HepG2 (cell line): ENCODE measurements around the gene PEF1. TPM values are rescaled to one million over a fixed set of nuclear protein-coding genes. Genes with fewer than 3 reads are reported as not detected.
A peak's percentile ranks its signal among the peaks of the same experiment; 100 is the strongest.

Source experiments
- FOXP1 ChIP-seq, 2 experiments: fragments of 450-650 bp in 1 of 2; IDR thresholded peaks; 2 replicates each; pipeline ENCODE4 v1.6.1; 2017 to 2018; ENCODE audit warnings: antibody characterized with exemption in 1 of 2
- MAFF ChIP-seq: IDR thresholded peaks from 2 replicates; pipeline ENCODE4 v1.6.1; 2011; ENCODE audit warnings: low read depth, low read length, improper control_type of control experiment
- MNT ChIP-seq: fragments of 450-650 bp; IDR thresholded peaks from 2 replicates; pipeline ENCODE4 v1.6.1; 2016
- PAXIP1 ChIP-seq: sonication (generic); formaldehyde crosslinking; conservative IDR thresholded peaks from 2 replicates; pipeline ENCODE4 v1.4.0; 2020; ENCODE audit warnings: mild to moderate bottlenecking, missing genetic modification reagents, moderate library complexity
- REXO4 ChIP-seq: sonication (generic); formaldehyde crosslinking; IDR thresholded peaks from 2 replicates; pipeline ENCODE4 v1.8.0; 2022; ENCODE audit warnings: missing genetic modification reagents, mild to moderate bottlenecking, borderline replicate concordance
- TCF12 ChIP-seq, 2 experiments: fragments of 450-650 bp in 1 of 2; sonication (generic) in 1 of 2; formaldehyde crosslinking in 1 of 2; IDR thresholded peaks; 2 replicates each; pipeline versions ENCODE4 v1.6.1 to v1.8.0; 2017 to 2022; ENCODE audit warnings: antibody characterized with exemption in 1 of 2, mild to moderate bottlenecking in 1 of 2, missing genetic modification reagents in 1 of 2, moderate library complexity in 1 of 2
- ZNF296 ChIP-seq: sonication (generic); formaldehyde crosslinking; conservative IDR thresholded peaks from 2 replicates; pipeline ENCODE4 v1.5.0; 2020; ENCODE audit warnings: mild to moderate bottlenecking, missing genetic modification reagents
- ZNF644 ChIP-seq: IDR thresholded peaks from 2 replicates; pipeline ENCODE4 v1.6.1; 2016; ENCODE audit warnings: low read depth
- ZSCAN21 ChIP-seq: sonication (generic); formaldehyde crosslinking; IDR thresholded peaks from 2 replicates; pipeline ENCODE4 v1.8.0; 2022; ENCODE audit warnings: mild to moderate bottlenecking, missing genetic modification reagents, moderate library complexity, borderline replicate concordance
- polyA plus RNA-seq, 8 experiments: library from polyadenylated mRNA; depleted of rRNA in 3 of 8; stranded (reverse) in 7 of 8; unstranded in 1 of 8; fragments of >200 nt; fragmentation: Illumina TruSeq in 4 of 8; extraction: Trizol in 4 of 8; gene quantifications; 2 replicates each; pipeline versions ENCODE4 v1.2.1 to v1.2.3, GENCODE V29; 2011 to 2016; ENCODE audit warnings: low read depth in 4 of 8, missing spikeins in 1 of 8, mixed read lengths in 1 of 8; ENCODE audit not compliant: insufficient read depth in 1 of 8
- total RNA-seq, 5 experiments: library from RNA; depleted of rRNA; stranded (reverse); fragments of >200 nt; fragmentation: Illumina TruSeq; extraction: Trizol; gene quantifications; 2 replicates each; pipeline ENCODE4 v1.2.3, GENCODE V29; 2016; ENCODE audit warnings: low read depth in 1 of 5
- TF ChIP-seq, protein P1 (sequence below): sonication (generic); formaldehyde crosslinking; conservative IDR thresholded peaks from 2 replicates; pipeline ENCODE4 v1.8.0; 2022; ENCODE audit warnings: missing genetic modification reagents
- TF ChIP-seq, protein P2 (sequence below): sonication (generic); formaldehyde crosslinking; IDR thresholded peaks from 2 replicates; pipeline ENCODE4 v1.5.0; 2020; ENCODE audit warnings: mild to moderate bottlenecking, missing genetic modification reagents
- TF ChIP-seq, protein P3 (sequence below): sonication (generic); formaldehyde crosslinking; IDR thresholded peaks from 2 replicates; pipeline ENCODE4 v1.9.0; 2021; ENCODE audit warnings: missing genetic modification reagents, mild to moderate bottlenecking, borderline replicate concordance
- TF ChIP-seq, protein P4 (sequence below): IDR thresholded peaks from 2 replicates; pipeline ENCODE4 v1.6.1; 2016; ENCODE audit warnings: mild to moderate bottlenecking, missing biosample characterization, missing genetic modification reagents

The PEF1 gene
- total and polyA plus RNA-seq, 2 of the 13 experiments (the other 11 are each of a cell fraction or from before 2014, with no cell fraction given), result 57.1 to 57.8 TPM

- TF ChIP-seq, protein P1, sequence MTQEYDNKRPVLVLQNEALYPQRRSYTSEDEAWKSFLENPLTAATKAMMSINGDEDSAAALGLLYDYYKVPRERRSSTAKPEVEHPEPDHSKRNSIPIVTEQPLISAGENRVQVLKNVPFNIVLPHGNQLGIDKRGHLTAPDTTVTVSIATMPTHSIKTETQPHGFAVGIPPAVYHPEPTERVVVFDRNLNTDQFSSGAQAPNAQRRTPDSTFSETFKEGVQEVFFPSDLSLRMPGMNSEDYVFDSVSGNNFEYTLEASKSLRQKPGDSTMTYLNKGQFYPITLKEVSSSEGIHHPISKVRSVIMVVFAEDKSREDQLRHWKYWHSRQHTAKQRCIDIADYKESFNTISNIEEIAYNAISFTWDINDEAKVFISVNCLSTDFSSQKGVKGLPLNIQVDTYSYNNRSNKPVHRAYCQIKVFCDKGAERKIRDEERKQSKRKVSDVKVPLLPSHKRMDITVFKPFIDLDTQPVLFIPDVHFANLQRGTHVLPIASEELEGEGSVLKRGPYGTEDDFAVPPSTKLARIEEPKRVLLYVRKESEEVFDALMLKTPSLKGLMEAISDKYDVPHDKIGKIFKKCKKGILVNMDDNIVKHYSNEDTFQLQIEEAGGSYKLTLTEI (CRISPR knock-in tag), result no peak
- TF ChIP-seq MNT (no peak), ZNF296 (CRISPR knock-in tag) (0 out of 2 replicates have a peak, but pooled peaks have one; percentile 73), ZNF644 (CRISPR knock-in tag) (no peak), TCF12 (IDR thresholded peaks at IDR 0.05) (no peak), TCF12 (CRISPR knock-in tag; IDR thresholded peaks at IDR 0.05) (no peak), REXO4 (CRISPR knock-in tag) (no peak), ZSCAN21 (0 out of 2 replicates have a peak, but pooled peaks have one; percentile 36), PAXIP1 (CRISPR knock-in tag) (peak; percentile 80), MAFF (no peak), FOXP1 (IDR thresholded peaks at IDR 0.05) (no peak), FOXP1 (CRISPR knock-in tag; IDR thresholded peaks at IDR 0.05) (0 out of 2 replicates have a peak, but pooled peaks have one; percentile 9)
- TF ChIP-seq, protein P2, sequence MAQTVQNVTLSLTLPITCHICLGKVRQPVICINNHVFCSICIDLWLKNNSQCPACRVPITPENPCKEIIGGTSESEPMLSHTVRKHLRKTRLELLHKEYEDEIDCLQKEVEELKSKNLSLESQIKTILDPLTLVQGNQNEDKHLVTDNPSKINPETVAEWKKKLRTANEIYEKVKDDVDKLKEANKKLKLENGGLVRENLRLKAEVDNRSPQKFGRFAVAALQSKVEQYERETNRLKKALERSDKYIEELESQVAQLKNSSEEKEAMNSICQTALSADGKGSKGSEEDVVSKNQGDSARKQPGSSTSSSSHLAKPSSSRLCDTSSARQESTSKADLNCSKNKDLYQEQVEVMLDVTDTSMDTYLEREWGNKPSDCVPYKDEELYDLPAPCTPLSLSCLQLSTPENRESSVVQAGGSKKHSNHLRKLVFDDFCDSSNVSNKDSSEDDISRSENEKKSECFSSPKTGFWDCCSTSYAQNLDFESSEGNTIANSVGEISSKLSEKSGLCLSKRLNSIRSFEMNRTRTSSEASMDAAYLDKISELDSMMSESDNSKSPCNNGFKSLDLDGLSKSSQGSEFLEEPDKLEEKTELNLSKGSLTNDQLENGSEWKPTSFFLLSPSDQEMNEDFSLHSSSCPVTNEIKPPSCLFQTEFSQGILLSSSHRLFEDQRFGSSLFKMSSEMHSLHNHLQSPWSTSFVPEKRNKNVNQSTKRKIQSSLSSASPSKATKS (CRISPR knock-in tag), result no peak
- TF ChIP-seq, protein P3, sequence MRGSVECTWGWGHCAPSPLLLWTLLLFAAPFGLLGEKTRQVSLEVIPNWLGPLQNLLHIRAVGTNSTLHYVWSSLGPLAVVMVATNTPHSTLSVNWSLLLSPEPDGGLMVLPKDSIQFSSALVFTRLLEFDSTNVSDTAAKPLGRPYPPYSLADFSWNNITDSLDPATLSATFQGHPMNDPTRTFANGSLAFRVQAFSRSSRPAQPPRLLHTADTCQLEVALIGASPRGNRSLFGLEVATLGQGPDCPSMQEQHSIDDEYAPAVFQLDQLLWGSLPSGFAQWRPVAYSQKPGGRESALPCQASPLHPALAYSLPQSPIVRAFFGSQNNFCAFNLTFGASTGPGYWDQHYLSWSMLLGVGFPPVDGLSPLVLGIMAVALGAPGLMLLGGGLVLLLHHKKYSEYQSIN, result no peak
- TF ChIP-seq, protein P4, sequence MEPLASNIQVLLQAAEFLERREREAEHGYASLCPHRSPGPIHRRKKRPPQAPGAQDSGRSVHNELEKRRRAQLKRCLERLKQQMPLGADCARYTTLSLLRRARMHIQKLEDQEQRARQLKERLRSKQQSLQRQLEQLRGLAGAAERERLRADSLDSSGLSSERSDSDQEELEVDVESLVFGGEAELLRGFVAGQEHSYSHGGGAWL (CRISPR knock-in tag), result no peak
These were observed 60.4 kb downstream of the PEF1 start (continued) for GRCh38 chr1:31583995-31584868.
